Suprapubic skin (tissue), 4 donors: Measurements from ENCODE around the gene PTPN11.

ENCODE experiments used
- EP300 ChIP-seq: sonication (generic); formaldehyde crosslinking; IDR thresholded peaks from one replicate; pipeline ENCODE4 v1.6.1; 2017; ENCODE audit warnings: antibody characterized with exemption
- POLR2A ChIP-seq, 2 donors: fragments of 450-650 bp; IDR thresholded peaks; one replicate each; pipeline ENCODE4 v1.6.1; 2017; ENCODE audit warnings: antibody characterized with exemption in 2 of 2, mild to moderate bottlenecking in 2 of 2, moderate library complexity in 2 of 2
- POLR2AphosphoS5 ChIP-seq, 3 donors: sonication (generic); formaldehyde crosslinking; IDR thresholded peaks; one replicate each; pipeline ENCODE4 v1.6.1; 2017; ENCODE audit warnings: antibody characterized with exemption in 3 of 3
- TF ChIP-seq, protein P1 (sequence below), 2 donors: fragments of 200-600 bp in 1 of 2; fragments of 450-650 bp in 1 of 2; sonication (generic) in 1 of 2; IDR thresholded peaks; one replicate each; pipeline ENCODE4 v1.5.1; 2016 to 2019; ENCODE audit warnings: antibody characterized with exemption in 2 of 2, mild to moderate bottlenecking in 1 of 2, moderate library complexity in 1 of 2

DNA sequence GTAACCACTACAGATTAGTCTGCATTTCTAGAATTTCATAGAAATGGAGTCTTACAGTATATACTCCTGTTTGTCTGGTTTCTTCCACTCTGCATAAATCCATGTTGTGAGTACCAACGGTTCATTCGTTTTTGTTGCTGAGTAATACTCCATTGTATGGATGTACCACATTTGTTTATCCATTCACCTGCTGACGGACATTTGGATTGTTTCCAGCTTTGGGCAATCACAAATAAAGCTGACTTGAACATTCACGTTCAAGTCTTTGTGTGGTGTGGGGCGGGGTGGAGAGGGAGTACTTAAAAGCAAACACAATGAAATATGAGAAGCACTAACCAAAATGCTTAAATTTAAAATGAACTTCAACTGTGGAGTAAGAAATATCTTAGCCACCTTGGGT lies 43.6 kb upstream of the PTPN11 start:
- no peak for TF ChIP-seq POLR2AphosphoS5 (IDR thresholded peaks at IDR 0.05)
- TF ChIP-seq, protein P1, sequence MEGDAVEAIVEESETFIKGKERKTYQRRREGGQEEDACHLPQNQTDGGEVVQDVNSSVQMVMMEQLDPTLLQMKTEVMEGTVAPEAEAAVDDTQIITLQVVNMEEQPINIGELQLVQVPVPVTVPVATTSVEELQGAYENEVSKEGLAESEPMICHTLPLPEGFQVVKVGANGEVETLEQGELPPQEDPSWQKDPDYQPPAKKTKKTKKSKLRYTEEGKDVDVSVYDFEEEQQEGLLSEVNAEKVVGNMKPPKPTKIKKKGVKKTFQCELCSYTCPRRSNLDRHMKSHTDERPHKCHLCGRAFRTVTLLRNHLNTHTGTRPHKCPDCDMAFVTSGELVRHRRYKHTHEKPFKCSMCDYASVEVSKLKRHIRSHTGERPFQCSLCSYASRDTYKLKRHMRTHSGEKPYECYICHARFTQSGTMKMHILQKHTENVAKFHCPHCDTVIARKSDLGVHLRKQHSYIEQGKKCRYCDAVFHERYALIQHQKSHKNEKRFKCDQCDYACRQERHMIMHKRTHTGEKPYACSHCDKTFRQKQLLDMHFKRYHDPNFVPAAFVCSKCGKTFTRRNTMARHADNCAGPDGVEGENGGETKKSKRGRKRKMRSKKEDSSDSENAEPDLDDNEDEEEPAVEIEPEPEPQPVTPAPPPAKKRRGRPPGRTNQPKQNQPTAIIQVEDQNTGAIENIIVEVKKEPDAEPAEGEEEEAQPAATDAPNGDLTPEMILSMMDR (IDR thresholded peaks at IDR 0.05): no peak
- no peak for TF ChIP-seq POLR2A (IDR thresholded peaks at IDR 0.05)
- TF ChIP-seq EP300: no peak
